ENCODE measurements around the gene HDAC4. TPM values are rescaled to one million over a fixed set of nuclear protein-coding genes. Genes with fewer than 3 reads are reported as not detected.
A peak's percentile ranks its signal among the peaks of the same experiment; 100 is the strongest.

Gene HDAC4
- total RNA-seq, 4 donors from 2014 or later: 30.2 to 103 (median 51.7) TPM

GRCh38 chr2:239116456-239117246 is 284.2 kb downstream of the HDAC4 start:
- no peak for DNase-seq (ENCODE audit: low spot score)
- no peak for ATAC-seq (ENCODE audit: low FRiP score)
- TF ChIP-seq CTCF (IDR thresholded peaks at IDR 0.05): no peak

- ATAC-seq (ENCODE audit: low FRiP score) (no peak), DNase-seq (ENCODE audit: low spot score) (no peak)
- no peak for TF ChIP-seq CTCF (IDR thresholded peaks at IDR 0.05)
Observed at GRCh38 chr2:239115616-239116015, 285.2 kb downstream of the HDAC4 start.

GRCh38 chr2:239114616-239115265 is 286.1 kb downstream of the HDAC4 start:
- no peak for ATAC-seq (ENCODE audit: low FRiP score)
- no peak for DNase-seq (ENCODE audit: low spot score)
- TF ChIP-seq CTCF (IDR thresholded peaks at IDR 0.05): no peak

- DNase-seq (ENCODE audit: low spot score) (no peak), ATAC-seq (ENCODE audit: low FRiP score) (peak; percentile 34)
- no peak for TF ChIP-seq CTCF (IDR thresholded peaks at IDR 0.05)
Observed at GRCh38 chr2:239114119-239114581, 286.7 kb downstream of the HDAC4 start.

GRCh38 chr2:239113615-239114014 is 287.2 kb downstream of the HDAC4 start:
- no peak for TF ChIP-seq CTCF (IDR thresholded peaks at IDR 0.05)
- DNase-seq (ENCODE audit: low spot score) (no peak), ATAC-seq (ENCODE audit: low FRiP score) (no peak)

GRCh38 chr2:239113171-239113570 is 287.6 kb downstream of the HDAC4 start:
- peak; percentile 33 for ATAC-seq (ENCODE audit: low FRiP score)
- no peak for TF ChIP-seq CTCF (IDR thresholded peaks at IDR 0.05)
- DNase-seq (ENCODE audit: low spot score): no peak
